Esophagus squamous epithelium (tissue), 5 donors: ENCODE measurements around the gene C11orf97. TPM values are rescaled to one million over a fixed set of nuclear protein-coding genes. Genes with fewer than 3 reads are reported as not detected.
"Not testable (repeated sequence)": the region's sequence is repeated elsewhere in the genome, so short reads cannot be mapped to it uniquely, and the experiment has no call there.

Experiments used
- DNase-seq: peaks from one replicate; lab custom pipeline; 2025; lab: John Stamatoyannopoulos, UW
- H3K27ac ChIP-seq, 4 donors: fragments of 200-600 bp; sonication (generic); one replicate each; pipeline ENCODE4 v1.5.1; 2016 to 2019; ENCODE audit warnings: mild to moderate bottlenecking in 1 of 4
- H3K27me3 ChIP-seq, 4 donors: fragments of 200-600 bp; sonication (generic); 1 replicate in 3 of 4; 2 replicates in 1 of 4; pipeline versions ENCODE4 v1.5.1 to v1.6.0; 2017 to 2021; ENCODE audit warnings: antibody characterized with exemption in 1 of 4
- H3K36me3 ChIP-seq, 3 donors: fragments of 200-600 bp; sonication (generic); one replicate each; pipeline ENCODE4 v1.5.1; 2016 to 2019
- H3K4me1 ChIP-seq, 3 donors: fragments of 200-600 bp; sonication (generic); one replicate each; pipeline ENCODE4 v1.5.1; 2017 to 2019
- H3K4me3 ChIP-seq, 4 donors: fragments of 200-600 bp; sonication (generic); 1 replicate in 3 of 4; 2 replicates in 1 of 4; pipeline ENCODE4 v1.5.1; 2016 to 2019; ENCODE audit warnings: mild to moderate bottlenecking in 2 of 4, moderate library complexity in 1 of 4
- H3K9me3 ChIP-seq, 3 donors: fragments of 200-600 bp; sonication (generic); one replicate each; pipeline ENCODE4 v1.5.1; 2016 to 2019
- CTCF ChIP-seq, 6 experiments: fragments of 450-650 bp in 4 of 6; fragments of 200-600 bp in 2 of 6; sonication (generic) in 2 of 6; IDR thresholded peaks; one replicate each; pipeline ENCODE4 v1.5.1; 2016 to 2019; ENCODE audit warnings: antibody characterized with exemption in 6 of 6, mild to moderate bottlenecking in 4 of 6, moderate library complexity in 4 of 6
- POLR2A ChIP-seq, 4 donors: fragments of 450-650 bp; IDR thresholded peaks; one replicate each; pipeline ENCODE4 v1.6.1; 2017; ENCODE audit warnings: antibody characterized with exemption in 4 of 4, mild to moderate bottlenecking in 4 of 4, moderate library complexity in 3 of 4
- WGBS, 2 donors: methylation state at CpG; one replicate each; pipeline ENCODE4 v1.1.5; 2018; 5-methylcytosine and 5-hydroxymethylcytosine counted together
- intact Hi-C: fragments of 100-400 bp; cut with DNase I; formaldehyde crosslinking; loops from one replicate; pipeline ENCODE4 v1.15.0; 2022
- total RNA-seq, 4 donors: library from RNA; depleted of rRNA; stranded (reverse); fragments of >200 nt; gene quantifications; one replicate each; pipeline ENCODE4 v1.1.0, GENCODE V29; 2016
- donor health status: DM: yes; HTN: yes; CAD: no.

Gene C11orf97
- total RNA-seq, 4 donors from 2014 or later, result not detected

- 66 to 69% methylated on average over 2 of the region's 2 CpGs for WGBS, 2 donors
- intact Hi-C loops, result no loop called here
- peaks cover 0 to 51% (median 12%) of the 10 kb centered on the region in 3 donors for H3K36me3 ChIP-seq
- TF ChIP-seq POLR2A (IDR thresholded peaks at IDR 0.05), result no peak
- no peak for TF ChIP-seq CTCF (IDR thresholded peaks at IDR 0.05)
- no peak for DNase-seq
- no peak overlapping the region for H3K27ac ChIP-seq
- no peaks in the 10 kb centered on the region for H3K4me1 ChIP-seq
- no peak overlapping the region for H3K4me3 ChIP-seq
- H3K9me3 ChIP-seq, result no peaks in the 10 kb centered on the region
- H3K27me3 ChIP-seq, result no peaks in the 10 kb centered on the region
These were observed 10.7 kb upstream of the C11orf97 start for GRCh38 chr11:94501522-94501921.

- intact Hi-C loops, result no loop called here
- Histone ChIP-seq H3K36me3 (peaks cover 0 to 19% (median 0%) of the 10 kb centered on the region in 3 donors), H3K27me3 (no peaks in the 10 kb centered on the region), H3K27ac (no peak overlapping the region), H3K4me3 (no peak overlapping the region), H3K4me1 (no peaks in the 10 kb centered on the region), H3K9me3 (no peaks in the 10 kb centered on the region)
- DNase-seq, result no peak
- TF ChIP-seq POLR2A (IDR thresholded peaks at IDR 0.05), result no peak
- TF ChIP-seq CTCF (IDR thresholded peaks at IDR 0.05), result peak; percentile 56 to 74 (median 63)
- WGBS, 2 donors, result 3 to 21% methylated on average over 3 of the region's 3 CpGs
These were observed 7.5 kb upstream of the C11orf97 start for GRCh38 chr11:94504689-94505293.

- intact Hi-C loops, DNase-seq, H3K27ac ChIP-seq, H3K9me3 ChIP-seq, H3K27me3 ChIP-seq, H3K4me3 ChIP-seq, H3K4me1 ChIP-seq, H3K36me3 ChIP-seq: not testable (repeated sequence)
- 88 to 90% methylated on average over 5 of the region's 5 CpGs for WGBS, 2 donors
These were observed 5.7 kb upstream of the C11orf97 start for GRCh38 chr11:94506513-94506912.

- Histone ChIP-seq H3K9me3 (no peaks in the 10 kb centered on the region), H3K36me3 (no peaks in the 10 kb centered on the region), H3K27me3 (peaks cover 0 to 4% (median 0%) of the 10 kb centered on the region in 4 donors), H3K4me3 (no peak overlapping the region), H3K27ac (no peak overlapping the region), H3K4me1 (peaks cover 0 to 7% (median under 1%) of the 10 kb centered on the region in 3 donors)
- TF ChIP-seq POLR2A (IDR thresholded peaks at IDR 0.05) (no peak), CTCF (IDR thresholded peaks at IDR 0.05) (no peak)
- WGBS, 2 donors, result 39 to 57% methylated on average over 4 of the region's 4 CpGs
- DNase-seq, result no peak
- intact Hi-C loops, result no loop called here
These were observed 4.8 kb upstream of the C11orf97 start for GRCh38 chr11:94507485-94507884.

- 38 to 45% methylated on average over 2 of the region's 2 CpGs for WGBS, 2 donors
- intact Hi-C loops, result no loop called here
- TF ChIP-seq CTCF (IDR thresholded peaks at IDR 0.05), result no peak
- no peak for TF ChIP-seq POLR2A (IDR thresholded peaks at IDR 0.05)
- no peak overlapping the region for H3K4me3 ChIP-seq
- H3K27me3 ChIP-seq, result peaks cover 0 to 6% (median 0%) of the 10 kb centered on the region in 4 donors
- no peaks in the 10 kb centered on the region for H3K9me3 ChIP-seq
- no peak for DNase-seq
- no peaks in the 10 kb centered on the region for H3K36me3 ChIP-seq
- no peak overlapping the region for H3K27ac ChIP-seq
- peaks cover 0 to 16% (median 4%) of the 10 kb centered on the region in 3 donors for H3K4me1 ChIP-seq
These were observed 830 bp downstream of the C11orf97 start for GRCh38 chr11:94513091-94513490.
